MCF 10A (cell line): ENCODE measurements around the gene SRRM3. TPM values are rescaled to one million over a fixed set of nuclear protein-coding genes. Genes with fewer than 3 reads are reported as not detected.

Experiments used
- BruUV-seq: library from RNA; stranded (reverse); fragments of 400-500 nt; replicated peaks from 2 replicates; lab custom pipeline; 2021; lab: Mats Ljungman, UMichigan
- CTCF ChIA-PET: fragments of 300-600 bp; sonication (Branson Sonifier 250); formaldehyde crosslinking; extraction: SDS; loops from one replicate; lab custom pipeline; 2021; ENCODE audit warnings: antibody characterized with exemption, inconsistent platforms; lab: Yijun Ruan, JAX
- POLR2A ChIA-PET: fragments of 300-600, 350-650 bp; sonication (Branson Sonifier 250); formaldehyde crosslinking; extraction: SDS; loops from one replicate; lab custom pipeline; 2020; ENCODE audit warnings: antibody characterized with exemption, inconsistent platforms; lab: Yijun Ruan, JAX
- DNase-seq: peaks from one replicate; pipeline ENCODE4 v3.0.0-alpha.2; 2018; ENCODE audit not compliant: unreplicated experiment
- H3K27ac Mint-ChIP-seq: one replicate; pipeline ENCODE4 v1.8.0; 2022; ENCODE audit warnings: mild to moderate bottlenecking, low read depth, mixed read lengths; ENCODE audit not compliant: unreplicated experiment
- H3K27me3 Mint-ChIP-seq: one replicate; pipeline ENCODE4 v1.8.0; 2022; ENCODE audit warnings: mixed read lengths; ENCODE audit not compliant: insufficient read depth, unreplicated experiment
- H3K36me3 Mint-ChIP-seq: one replicate; pipeline ENCODE4 v1.8.0; 2022; ENCODE audit warnings: mild to moderate bottlenecking, moderate library complexity, mixed read lengths; ENCODE audit not compliant: insufficient read depth, unreplicated experiment
- H3K4me1 Mint-ChIP-seq: one replicate; pipeline ENCODE4 v1.8.0; 2022; ENCODE audit warnings: mixed read lengths; ENCODE audit not compliant: insufficient read depth, unreplicated experiment
- H3K4me3 Mint-ChIP-seq: one replicate; pipeline ENCODE4 v1.8.0; 2022; ENCODE audit warnings: mild to moderate bottlenecking, moderate library complexity, mixed read lengths; ENCODE audit not compliant: unreplicated experiment
- H3K9me3 Mint-ChIP-seq: one replicate; pipeline ENCODE4 v1.8.0; 2022; ENCODE audit warnings: mixed read lengths; ENCODE audit not compliant: unreplicated experiment
- intact Hi-C: fragments of 100-400 bp; cut with micrococcal nuclease; formaldehyde crosslinking; loops from 2 replicates; pipeline ENCODE4 v1.14.1; 2022
- total RNA-seq: library from RNA; stranded (reverse); gene quantifications from 2 replicates; pipeline ENCODE4 v1.2.3, GENCODE V29; 2022
- TF ChIP-seq, protein P1 (sequence below): fragments of 200-600 bp; IDR thresholded peaks from one replicate; pipeline ENCODE4 v1.8.0; 2022; ENCODE audit warnings: antibody characterized with exemption, mild to moderate bottlenecking; ENCODE audit not compliant: unreplicated experiment

Gene SRRM3
- total RNA-seq, 1 experiment from 2014 or later, result 0.70 TPM

DNA sequence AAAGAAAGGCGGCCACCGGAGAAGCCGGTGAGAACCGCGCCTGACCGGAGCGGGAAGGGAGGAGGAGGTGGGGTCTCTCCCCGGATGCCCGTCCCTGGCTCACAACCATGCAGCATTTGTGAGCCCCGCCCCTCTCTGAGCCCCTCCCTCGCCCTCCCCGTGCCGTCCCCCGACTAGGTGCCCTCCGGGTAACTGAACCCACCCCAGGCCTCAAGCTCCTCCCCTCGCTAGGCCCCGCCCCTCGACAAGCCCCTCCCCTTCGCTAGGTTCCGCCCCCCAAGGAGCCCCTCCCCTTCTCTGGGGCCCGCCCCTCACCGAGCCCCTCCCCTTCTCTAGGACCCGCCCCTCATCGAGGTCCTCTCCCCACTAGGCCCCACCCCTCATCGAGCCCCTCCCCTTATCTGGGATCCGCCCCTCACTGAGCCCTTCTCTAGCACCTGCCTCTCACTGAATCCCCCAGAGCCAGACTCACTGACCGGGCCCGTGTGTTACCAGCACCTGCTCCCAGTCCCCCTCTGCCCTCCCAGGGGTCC lies 58.5 kb downstream of the SRRM3 start:
- POLR2A ChIA-PET, result no interaction called here
- H3K36me3 Mint-ChIP-seq, result no peaks in the 10 kb centered on the region
- no peaks in the 10 kb centered on the region for H3K27me3 Mint-ChIP-seq
- H3K4me1 Mint-ChIP-seq, result no peaks in the 10 kb centered on the region
- CTCF ChIA-PET, result no interaction called here
- H3K9me3 Mint-ChIP-seq, result no peaks in the 10 kb centered on the region
- TF ChIP-seq, protein P1, sequence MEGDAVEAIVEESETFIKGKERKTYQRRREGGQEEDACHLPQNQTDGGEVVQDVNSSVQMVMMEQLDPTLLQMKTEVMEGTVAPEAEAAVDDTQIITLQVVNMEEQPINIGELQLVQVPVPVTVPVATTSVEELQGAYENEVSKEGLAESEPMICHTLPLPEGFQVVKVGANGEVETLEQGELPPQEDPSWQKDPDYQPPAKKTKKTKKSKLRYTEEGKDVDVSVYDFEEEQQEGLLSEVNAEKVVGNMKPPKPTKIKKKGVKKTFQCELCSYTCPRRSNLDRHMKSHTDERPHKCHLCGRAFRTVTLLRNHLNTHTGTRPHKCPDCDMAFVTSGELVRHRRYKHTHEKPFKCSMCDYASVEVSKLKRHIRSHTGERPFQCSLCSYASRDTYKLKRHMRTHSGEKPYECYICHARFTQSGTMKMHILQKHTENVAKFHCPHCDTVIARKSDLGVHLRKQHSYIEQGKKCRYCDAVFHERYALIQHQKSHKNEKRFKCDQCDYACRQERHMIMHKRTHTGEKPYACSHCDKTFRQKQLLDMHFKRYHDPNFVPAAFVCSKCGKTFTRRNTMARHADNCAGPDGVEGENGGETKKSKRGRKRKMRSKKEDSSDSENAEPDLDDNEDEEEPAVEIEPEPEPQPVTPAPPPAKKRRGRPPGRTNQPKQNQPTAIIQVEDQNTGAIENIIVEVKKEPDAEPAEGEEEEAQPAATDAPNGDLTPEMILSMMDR, result no peak
- H3K27ac Mint-ChIP-seq, result no peak overlapping the region
- intact Hi-C loops, result no loop called here
- H3K4me3 Mint-ChIP-seq, result no peak overlapping the region
- peak; percentile 20 for DNase-seq
- no TSS peak for BruUV-seq

- intact Hi-C loops, result no loop called here
- POLR2A ChIA-PET, result no interaction called here
- Mint-ChIP-seq H3K27ac (no peak overlapping the region), H3K36me3 (no peaks in the 10 kb centered on the region), H3K4me3 (no peak overlapping the region), H3K9me3 (no peaks in the 10 kb centered on the region), H3K4me1 (no peaks in the 10 kb centered on the region), H3K27me3 (no peaks in the 10 kb centered on the region)
- no TSS peak for BruUV-seq
- no peak for DNase-seq
- TF ChIP-seq, protein P1, result no peak
- CTCF ChIA-PET, result interaction anchor here (0.6 to 3.3 kb wide), 7 partner anchors 10 to 395 kb away, joined by 3 to 50 read pairs (median 5); no protein-coding TSS in a partner anchor
Observed at GRCh38 chr7:76261329-76261728, 59.6 kb downstream of the SRRM3 start.

DNA sequence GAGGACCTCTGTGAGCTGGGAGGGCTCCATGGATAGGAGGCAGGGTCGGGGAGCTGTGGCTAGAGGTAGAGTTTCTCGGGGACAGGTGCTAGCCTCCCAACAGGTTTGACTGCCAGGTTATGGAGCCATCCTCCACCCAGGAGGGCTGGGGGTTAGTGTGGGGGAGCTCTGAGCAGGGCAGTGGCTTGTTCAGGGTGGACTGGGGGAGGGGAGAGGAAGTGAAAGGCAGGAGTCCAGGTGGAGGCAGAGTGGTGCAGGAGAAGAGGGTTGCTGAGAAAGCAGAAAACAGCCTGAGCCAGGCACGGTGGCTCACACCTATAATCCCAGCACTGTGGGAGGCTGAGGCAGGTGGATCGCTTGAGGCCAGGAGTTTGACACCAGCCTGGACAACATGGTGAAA lies 60.2 kb downstream of the SRRM3 start:
- POLR2A ChIA-PET, result no interaction called here
- intact Hi-C loops, result no loop called here

DNA sequence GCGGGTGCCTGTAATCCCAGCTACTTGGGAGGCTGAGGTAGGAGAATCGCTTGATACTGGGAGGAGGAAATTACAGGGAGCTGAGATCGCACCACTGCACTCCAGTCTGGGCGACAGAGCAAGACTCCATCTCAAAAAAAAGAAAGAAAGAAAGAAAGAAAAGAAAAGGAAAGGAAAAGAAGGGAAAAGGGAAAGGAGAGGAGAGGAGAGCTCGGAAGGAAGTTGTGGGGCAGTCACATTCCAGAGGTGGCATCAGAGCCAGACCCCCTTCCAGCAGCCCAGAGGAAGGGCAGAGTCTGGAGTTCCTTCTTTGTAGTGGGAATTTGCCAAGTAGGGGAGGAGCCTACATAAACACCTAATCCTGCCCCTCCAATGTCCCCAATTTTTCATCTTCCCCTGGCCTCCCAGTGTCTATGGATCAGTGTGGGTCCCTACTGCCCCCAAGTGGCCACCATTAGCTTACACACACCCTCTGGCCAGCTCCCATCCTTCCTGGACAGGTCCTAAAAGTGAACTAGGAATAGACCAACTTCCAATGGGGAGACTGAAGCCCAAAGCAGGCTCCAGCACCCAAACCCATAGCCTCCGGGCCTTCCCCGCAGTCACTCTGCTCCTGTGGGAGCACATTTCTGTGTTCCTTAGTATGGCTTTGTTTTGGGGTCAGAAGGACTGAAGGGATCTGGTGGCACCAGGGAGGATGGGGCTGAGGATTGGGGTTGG lies 61.1 kb downstream of the SRRM3 start:
- no peak overlapping the region for H3K4me3 Mint-ChIP-seq
- TF ChIP-seq, protein P1, result peak; percentile 75
- intact Hi-C loops, result loop anchor here (1.0 kb wide), 1 partner anchor 85 kb away; no protein-coding TSS in a partner anchor
- peak overlapping the region; percentile 36 for H3K27ac Mint-ChIP-seq
- POLR2A ChIA-PET, result interaction anchor here (1.0 to 1.4 kb wide), 3 partner anchors 11 to 215 kb away, joined by 3 to 7 read pairs (median 3); partner anchors contain the start of genes MDH2 and STYXL1
- DNase-seq, result peak; percentile 73
- H3K9me3 Mint-ChIP-seq, result no peaks in the 10 kb centered on the region
- CTCF ChIA-PET, result interaction anchor here (0.6 to 3.3 kb wide), 26 partner anchors 8 to 1130 kb away, joined by 3 to 50 read pairs (median 4); no protein-coding TSS in a partner anchor
- H3K27me3 Mint-ChIP-seq, result peaks cover under 1% of the 10 kb centered on the region
- no TSS peak for BruUV-seq
- no peaks in the 10 kb centered on the region for H3K4me1 Mint-ChIP-seq
- no peaks in the 10 kb centered on the region for H3K36me3 Mint-ChIP-seq

More for the DNA sequence above, 60.2 kb downstream of the SRRM3 start:
- Mint-ChIP-seq H3K4me1 (no peaks in the 10 kb centered on the region), H3K9me3 (no peaks in the 10 kb centered on the region), H3K27me3 (no peaks in the 10 kb centered on the region), H3K36me3 (no peaks in the 10 kb centered on the region), H3K4me3 (no peak overlapping the region), H3K27ac (no peak overlapping the region)
- CTCF ChIA-PET, result interaction anchor here (0.6 to 3.3 kb wide), 16 partner anchors 8 to 395 kb away, joined by 3 to 50 read pairs (median 5); no protein-coding TSS in a partner anchor
- TF ChIP-seq, protein P1, result no peak
- BruUV-seq, result no TSS peak
- no peak for DNase-seq
